Caco-2 (cell line): ENCODE measurements around the gene ASB15. TPM values are rescaled to one million over a fixed set of nuclear protein-coding genes. Genes with fewer than 3 reads are reported as not detected.
A peak's percentile ranks its signal among the peaks of the same experiment; 100 is the strongest.

ENCODE experiments used
- BruUV-seq: library from RNA; stranded (reverse); fragments of 400-500 nt; replicated peaks from 2 replicates; lab custom pipeline; 2021; lab: Mats Ljungman, UMichigan
- CTCF ChIA-PET: fragments of 300-600 bp; sonication (Branson Sonifier 250); formaldehyde crosslinking; loops from one replicate; lab custom pipeline; 2022; ENCODE audit warnings: antibody characterized with exemption; lab: Charles Lee
- POLR2A ChIA-PET: fragments of 300-600 bp; sonication (Branson Sonifier 250); formaldehyde crosslinking; loops from one replicate; lab custom pipeline; 2022; ENCODE audit warnings: antibody characterized with exemption; lab: Charles Lee
- DNase-seq, 2 experiments: peaks; one replicate each; pipeline versions ENCODE4 v3.0.0 to v3.0.0-alpha.2; 2020 to 2022
- H3K27me3 ChIP-seq: replicated peaks from 2 replicates; pipeline ENCODE4 v1.6.0; 2011; ENCODE audit warnings: low read length; ENCODE audit not compliant: control insufficient read depth, insufficient read depth
- H3K36me3 ChIP-seq: 2 replicates; pipeline ENCODE4 v1.5.1; 2011; ENCODE audit warnings: low read length; ENCODE audit not compliant: control insufficient read depth, insufficient read depth
- H3K4me1 ChIP-seq: fragments of 250-450 bp; sonication (Bioruptor Pico); 2 replicates; pipeline ENCODE4 v1.5.1; 2020; ENCODE audit warnings: mild to moderate bottlenecking
- H3K4me3 ChIP-seq: 2 replicates; pipeline ENCODE4 v1.5.1; 2011; ENCODE audit warnings: low read depth, mild to moderate bottlenecking, control low read depth, low read length
- H3K9me3 ChIP-seq: fragments of 250-450 bp; sonication (Bioruptor Pico); 2 replicates; pipeline ENCODE4 v1.5.1; 2020; ENCODE audit warnings: mild to moderate bottlenecking, moderate library complexity
- H3K27ac Mint-ChIP-seq: one replicate; pipeline ENCODE4 v1.8.0; 2022; ENCODE audit warnings: mixed read lengths; ENCODE audit not compliant: unreplicated experiment
- H3K27me3 Mint-ChIP-seq: one replicate; pipeline ENCODE4 v1.8.0; 2022; ENCODE audit warnings: mixed read lengths; ENCODE audit not compliant: insufficient read depth, unreplicated experiment
- H3K36me3 Mint-ChIP-seq: one replicate; pipeline ENCODE4 v1.8.0; 2022; ENCODE audit warnings: mild to moderate bottlenecking, mixed read lengths; ENCODE audit not compliant: insufficient read depth, unreplicated experiment
- H3K4me1 Mint-ChIP-seq: one replicate; pipeline ENCODE4 v1.8.0; 2022; ENCODE audit warnings: low read depth, mixed read lengths; ENCODE audit not compliant: unreplicated experiment
- H3K4me3 Mint-ChIP-seq: one replicate; pipeline ENCODE4 v1.8.0; 2022; ENCODE audit warnings: mild to moderate bottlenecking, moderate library complexity, mixed read lengths; ENCODE audit not compliant: unreplicated experiment
- H3K9me3 Mint-ChIP-seq: one replicate; pipeline ENCODE4 v1.8.0; 2022; ENCODE audit warnings: mixed read lengths; ENCODE audit not compliant: unreplicated experiment
- CTCF ChIP-seq, 2 experiments: fragments of 200-600 bp in 1 of 2; IDR thresholded peaks; 1 replicate in 1 of 2; 2 replicates in 1 of 2; pipeline versions ENCODE4 v1.5.1 to v1.8.0; 2011 to 2022; ENCODE audit warnings: antibody characterized with exemption in 1 of 2, control low read depth in 1 of 2, inconsistent platforms in 1 of 2, low read depth in 1 of 2, low read length in 1 of 2, mild to moderate bottlenecking in 1 of 2, moderate library complexity in 1 of 2; ENCODE audit not compliant: insufficient read depth in 1 of 2, severe bottlenecking in 1 of 2, unreplicated experiment in 1 of 2
- intact Hi-C: fragments of 100-400 bp; cut with micrococcal nuclease; formaldehyde crosslinking; loops from one replicate; pipeline ENCODE4 v1.10.0; 2022; ENCODE audit not compliant: unreplicated experiment
- total RNA-seq: library from RNA; stranded (reverse); gene quantifications from 2 replicates; pipeline ENCODE4 v1.2.3, GENCODE V29; 2022

ASB15 gene
- total RNA-seq, 1 experiment from 2014 or later: not detected

- DNase-seq: no peak
- no peaks in the 10 kb centered on the region for H3K9me3 ChIP-seq
- no peak overlapping the region for H3K4me3 ChIP-seq
- Mint-ChIP-seq H3K27me3 (peaks cover 8% of the 10 kb centered on the region), H3K27ac (no peak overlapping the region), H3K9me3 (no peaks in the 10 kb centered on the region), H3K36me3 (no peaks in the 10 kb centered on the region), H3K4me3 (no peak overlapping the region), H3K4me1 (peaks cover 5% of the 10 kb centered on the region)
- intact Hi-C loops: no loop called here
- H3K36me3 ChIP-seq: no peaks in the 10 kb centered on the region
- no peaks in the 10 kb centered on the region for H3K27me3 ChIP-seq
- no peak for TF ChIP-seq CTCF (IDR thresholded peaks at IDR 0.05; ENCODE audit: insufficient read depth in 1 of 2, low read depth in 1 of 2, low read length in 1 of 2, severe bottlenecking in 1 of 2, unreplicated experiment in 1 of 2)
- ChIA-PET POLR2A (no interaction called here), CTCF (no interaction called here)
- no TSS peak for BruUV-seq
- H3K4me1 ChIP-seq: no peaks in the 10 kb centered on the region
Observed at GRCh38 chr7:123579416-123579815, 22.2 kb upstream of the ASB15 start.

GRCh38 chr7:123580406-123581161 lies 21.0 kb upstream of the ASB15 start:
- CTCF ChIA-PET: interaction anchor here (0.8 to 1.6 kb wide), 3 partner anchors 35 to 292 kb away, joined by 3 to 6 read pairs (median 3); no protein-coding TSS in a partner anchor
- intact Hi-C loops: loop anchor here (1.0 to 2.0 kb wide), 7 partner anchors 35 to 292 kb away; no protein-coding TSS in a partner anchor
- DNase-seq: peak; percentile 52 to 64
- POLR2A ChIA-PET: no interaction called here
- peak; percentile 88 to 92 for TF ChIP-seq CTCF (IDR thresholded peaks at IDR 0.05; ENCODE audit: insufficient read depth in 1 of 2, low read depth in 1 of 2, low read length in 1 of 2, severe bottlenecking in 1 of 2, unreplicated experiment in 1 of 2)
- no peaks in the 10 kb centered on the region for H3K9me3 ChIP-seq
- H3K4me1 ChIP-seq: no peaks in the 10 kb centered on the region
- no peak overlapping the region for H3K4me3 ChIP-seq
- Mint-ChIP-seq H3K36me3 (no peaks in the 10 kb centered on the region), H3K27me3 (peaks cover 4% of the 10 kb centered on the region), H3K27ac (no peak overlapping the region), H3K9me3 (no peaks in the 10 kb centered on the region), H3K4me1 (peaks cover 5% of the 10 kb centered on the region), H3K4me3 (peak overlapping the region; percentile 58)
- H3K36me3 ChIP-seq: no peaks in the 10 kb centered on the region
- H3K27me3 ChIP-seq: no peaks in the 10 kb centered on the region
- no TSS peak for BruUV-seq

- peaks cover 5% of the 10 kb centered on the region for H3K4me1 Mint-ChIP-seq
- peaks cover 3% of the 10 kb centered on the region for H3K27me3 Mint-ChIP-seq
- ChIA-PET POLR2A (no interaction called here), CTCF (interaction anchor here (0.6 to 1.6 kb wide), 4 partner anchors 34 to 344 kb away, joined by 3 to 6 read pairs (median 4); no protein-coding TSS in a partner anchor)
- Histone ChIP-seq H3K4me1 (no peaks in the 10 kb centered on the region), H3K9me3 (no peaks in the 10 kb centered on the region), H3K27me3 (no peaks in the 10 kb centered on the region), H3K36me3 (no peaks in the 10 kb centered on the region), H3K4me3 (no peak overlapping the region)
- no peak for DNase-seq
- BruUV-seq: no TSS peak
- H3K9me3 Mint-ChIP-seq: no peaks in the 10 kb centered on the region
- no peak for TF ChIP-seq CTCF (IDR thresholded peaks at IDR 0.05; ENCODE audit: insufficient read depth in 1 of 2, low read depth in 1 of 2, low read length in 1 of 2, severe bottlenecking in 1 of 2, unreplicated experiment in 1 of 2)
- intact Hi-C loops: loop anchor here (1.0 to 2.0 kb wide), 6 partner anchors 54 to 291 kb away; no protein-coding TSS in a partner anchor
- H3K4me3 Mint-ChIP-seq: peak overlapping the region; percentile 58
- H3K36me3 Mint-ChIP-seq: no peaks in the 10 kb centered on the region
- H3K27ac Mint-ChIP-seq: no peak overlapping the region
Observed at GRCh38 chr7:123581162-123581459, 20.5 kb upstream of the ASB15 start.
